ENCODE data around the gene ZNF527.

- no peak for TF ChIP-seq CTCF (IDR thresholded peaks at IDR 0.05)
- TF ChIP-seq POLR2A (IDR thresholded peaks at IDR 0.05) = no peak
These were observed 16.9 kb upstream of the ZNF527 start for GRCh38 chr19:37353968-37354367.
